Endothelial cell of umbilical vein (primary cell): ENCODE results near the gene SLC23A2. TPM values are rescaled to one million over a fixed set of nuclear protein-coding genes. Genes with fewer than 3 reads are reported as not detected.

Experiments used
- BruUV-seq: library from RNA; stranded (reverse); fragments of 400-500 nt; replicated peaks from 2 replicates; lab custom pipeline; 2021; lab: Mats Ljungman, UMichigan
- CTCF ChIA-PET: fragments of 300-600, 350-600 bp; sonication (Branson Sonifier 250); formaldehyde crosslinking; loops from one replicate; lab custom pipeline; 2021; ENCODE audit warnings: antibody characterized with exemption, inconsistent platforms; lab: Charles Lee
- POLR2A ChIA-PET: fragments of 300-600, 350-600 bp; sonication (Branson Sonifier 250); formaldehyde crosslinking; loops from one replicate; lab custom pipeline; 2021; ENCODE audit warnings: antibody characterized with exemption, inconsistent platforms; lab: Charles Lee
- DNase-seq: peaks from one replicate; pipeline ENCODE4 v3.0.0-alpha.2; 2011; ENCODE audit warnings: low read depth, low spot score
- FAIRE-seq: peaks from 2 replicates; lab custom pipeline; 2011; peaks lifted over from hg19 to GRCh38; lab: Jason Lieb, UNC
- H2AFZ ChIP-seq: 2 replicates; pipeline ENCODE4 v1.6.0; 2012; ENCODE audit warnings: low read depth, low read length, control low read depth, inconsistent platforms
- H3K27ac ChIP-seq: 2 replicates; pipeline ENCODE4 v1.5.1; 2011; ENCODE audit warnings: low read depth, mild to moderate bottlenecking, control low read depth, low read length, moderate library complexity; ENCODE audit not compliant: insufficient read depth
- H3K27me3 ChIP-seq, 2 experiments: 2 replicates each; pipeline versions ENCODE4 v1.6.0 to v1.6.1; 2011; ENCODE audit warnings: low read length in 2 of 2, mixed read lengths in 1 of 2; ENCODE audit not compliant: control insufficient read depth in 2 of 2, insufficient read depth in 2 of 2
- H3K36me3 ChIP-seq, 2 experiments: 2 replicates in 1 of 2; 3 replicates in 1 of 2; pipeline ENCODE4 v1.5.1; 2011; ENCODE audit warnings: low read length in 2 of 2, mild to moderate bottlenecking in 1 of 2, moderate library complexity in 1 of 2; ENCODE audit not compliant: control insufficient read depth in 2 of 2, insufficient read depth in 2 of 2; ENCODE audit errors: extremely low read depth in 1 of 2
- H3K4me1 ChIP-seq: 3 replicates; pipeline ENCODE4 v1.5.1; 2011; ENCODE audit warnings: mild to moderate bottlenecking, low read length; ENCODE audit not compliant: control insufficient read depth, insufficient read depth; ENCODE audit errors: extremely low read depth
- H3K4me2 ChIP-seq: 2 replicates; pipeline ENCODE4 v1.6.1; 2011; ENCODE audit warnings: low read length, control low read depth, mixed read lengths; ENCODE audit not compliant: insufficient read depth
- H3K4me3 ChIP-seq, 3 experiments: fragments of 200-600 bp in 1 of 3; sonication (generic), shearing (Covaris generic) in 1 of 3; replicated peaks in 1 of 3; 2 replicates each; pipeline ENCODE4 v1.5.1; 2011 to 2016; ENCODE audit warnings: control low read depth in 3 of 3, low read length in 3 of 3, mild to moderate bottlenecking in 2 of 3, inconsistent platforms in 1 of 3, low read depth in 1 of 3, moderate library complexity in 1 of 3; ENCODE audit not compliant: insufficient read depth in 1 of 3
- H3K79me2 ChIP-seq: 2 replicates; pipeline ENCODE4 v1.6.0; 2012; ENCODE audit warnings: low read length, inconsistent platforms; ENCODE audit not compliant: control insufficient read depth, insufficient read depth
- H3K9ac ChIP-seq: replicated peaks from 2 replicates; pipeline ENCODE3; 2011; ENCODE audit warnings: low read length, control low read depth; ENCODE audit not compliant: insufficient read depth; ENCODE audit errors: extremely low read depth
- H3K9me1 ChIP-seq: replicated peaks from 3 replicates; pipeline ENCODE4 v1.6.0; 2011; ENCODE audit warnings: mild to moderate bottlenecking, low read length; ENCODE audit not compliant: control insufficient read depth, insufficient read depth; ENCODE audit errors: extremely low read depth
- H3K9me3 ChIP-seq: replicated peaks from 2 replicates; pipeline ENCODE4 v1.5.1; 2012; ENCODE audit warnings: low read length, inconsistent platforms; ENCODE audit not compliant: control insufficient read depth, insufficient read depth
- H4K20me1 ChIP-seq: replicated peaks from 2 replicates; pipeline ENCODE3; 2011; ENCODE audit warnings: mild to moderate bottlenecking, low read length; ENCODE audit not compliant: control insufficient read depth, insufficient read depth; ENCODE audit errors: extremely low read depth
- EZH2 ChIP-seq: IDR thresholded peaks from 2 replicates; pipeline ENCODE4 v1.6.1; 2012; ENCODE audit warnings: borderline replicate concordance, low read depth, mild to moderate bottlenecking, moderate library complexity, low read length, inconsistent platforms; ENCODE audit not compliant: severe bottlenecking
- JUN ChIP-seq: IDR thresholded peaks from 2 replicates; pipeline ENCODE4 v1.6.1; 2011; ENCODE audit warnings: borderline replicate concordance, low read depth; ENCODE audit not compliant: insufficient read length, insufficient read depth
- MYC ChIP-seq: IDR thresholded peaks from one replicate; pipeline ENCODE4 v1.6.1; 2011; ENCODE audit warnings: mild to moderate bottlenecking, low read depth, low read length
- POLR2A ChIP-seq: IDR thresholded peaks from 2 replicates; pipeline ENCODE4 v1.6.1; 2012; ENCODE audit warnings: low read depth, mild to moderate bottlenecking, control low read depth, low read length
- POLR2AphosphoS5 ChIP-seq: IDR thresholded peaks from 2 replicates; pipeline ENCODE4 v1.6.1; 2012; ENCODE audit warnings: low read depth, mild to moderate bottlenecking, control low read depth, low read length, moderate library complexity; ENCODE audit not compliant: insufficient read depth
- dilution Hi-C: fragments of 300-500 bp; cut with MboI; formaldehyde crosslinking; loops from one replicate; pipeline ENCODE4 v1.15.0; 2019; ENCODE audit warnings: low sequenced_read_pairs; ENCODE audit not compliant: extremely low pct_ligation_motif_present
- intact Hi-C: fragments of 100-400 bp; cut with micrococcal nuclease; formaldehyde crosslinking; loops from one replicate; pipeline ENCODE4 v1.10.0; 2022
- polyA plus RNA-seq, 4 experiments: library from polyadenylated mRNA; depleted of rRNA in 3 of 4; stranded (reverse) in 3 of 4; unstranded in 1 of 4; fragments of >200 nt; gene quantifications; 2 replicates each; pipeline versions ENCODE4 v1.2.1 to v1.2.3, GENCODE V29; 2011 to 2012; ENCODE audit warnings: missing spikeins in 1 of 4
- total RNA-seq: library from RNA; stranded (reverse); gene quantifications from 2 replicates; pipeline ENCODE4 v1.2.3, GENCODE V29; 2021

Gene SLC23A2
- total and polyA plus RNA-seq, 2 donors (not counting 3 experiments of a cell fraction or from before 2014, with no cell fraction given): 24.4 to 24.5 TPM

DNA sequence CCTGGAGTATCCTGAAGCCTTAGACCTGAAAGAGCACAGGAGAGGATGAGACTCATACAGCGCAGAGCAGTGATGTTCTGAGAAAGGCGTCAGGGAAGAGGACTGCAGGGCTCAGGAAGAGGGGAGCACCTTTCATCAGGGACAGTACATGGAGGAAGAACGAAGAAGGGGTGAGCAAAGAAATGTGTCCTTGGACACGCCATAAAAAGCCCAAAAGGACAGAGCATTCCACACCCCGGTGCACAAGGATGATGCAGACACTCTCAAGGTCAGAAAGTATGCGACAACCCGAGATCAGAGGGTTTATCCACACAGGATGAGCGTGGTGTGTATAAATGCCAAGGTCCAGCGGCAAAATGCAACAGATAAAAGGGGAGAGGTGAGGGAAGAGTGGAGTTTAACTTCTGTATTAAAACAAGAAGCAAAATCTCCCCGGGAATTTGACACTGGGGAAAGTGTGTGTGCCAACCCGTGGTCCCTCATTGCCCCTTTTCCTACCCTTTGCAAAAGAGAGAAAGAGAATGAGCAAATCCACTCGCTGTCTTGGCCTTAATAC is 64.4 kb downstream of the SLC23A2 start:
- H3K9me1 ChIP-seq: no peaks in the 10 kb centered on the region
- dilution Hi-C loops: no loop called here
- no peaks in the 10 kb centered on the region for H3K36me3 ChIP-seq
- DNase-seq (no peak), FAIRE-seq (no peak)
- H3K4me2 ChIP-seq: no peak overlapping the region
- no peak overlapping the region for H3K9ac ChIP-seq
- H3K27me3 ChIP-seq: no peaks in the 10 kb centered on the region
- ChIA-PET CTCF (interaction anchor here (1.1 kb wide), 1 partner anchor 19 kb away, joined by 4 read pairs; no protein-coding TSS in a partner anchor), POLR2A (no interaction called here)
- no peak overlapping the region for H3K27ac ChIP-seq
- no peak overlapping the region for H3K4me3 ChIP-seq
- BruUV-seq: no TSS peak
- H3K9me3 ChIP-seq: no peaks in the 10 kb centered on the region
- H3K4me1 ChIP-seq: no peaks in the 10 kb centered on the region
- intact Hi-C loops: no loop called here
- no peak overlapping the region for H2AFZ ChIP-seq
- no peaks in the 10 kb centered on the region for H4K20me1 ChIP-seq
- TF ChIP-seq POLR2AphosphoS5 (no peak), MYC (no peak), POLR2A (no peak), JUN (no peak)
- H3K79me2 ChIP-seq: no peaks in the 10 kb centered on the region

DNA sequence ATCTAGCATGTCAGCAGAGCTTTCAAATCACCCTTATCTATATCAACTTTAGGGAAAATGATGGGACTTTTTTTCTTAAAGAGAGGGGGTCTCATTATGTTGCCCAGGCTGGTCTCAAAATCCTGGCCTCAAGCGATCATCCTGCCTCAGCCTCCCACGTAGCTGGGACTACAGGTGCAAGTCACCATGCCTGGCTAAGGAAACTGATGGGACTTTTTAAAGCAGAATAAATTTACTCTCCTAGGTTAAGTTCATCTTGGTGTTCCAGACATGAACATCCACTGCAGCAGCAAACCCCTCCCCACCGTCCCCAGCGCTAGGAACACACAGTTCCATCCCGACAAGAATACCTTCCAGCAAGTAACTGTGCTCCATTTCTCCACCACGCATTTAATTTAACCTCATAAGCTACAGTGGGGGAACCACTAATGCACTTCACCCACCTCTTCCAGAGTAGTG is 64.9 kb downstream of the SLC23A2 start:
- FAIRE-seq (no peak), DNase-seq (no peak)
- POLR2A ChIA-PET: no interaction called here
- TF ChIP-seq EZH2: no peak
- Histone ChIP-seq H3K36me3 (no peaks in the 10 kb centered on the region), H3K4me1 (no peaks in the 10 kb centered on the region), H3K9me1 (no peaks in the 10 kb centered on the region), H3K27me3 (no peaks in the 10 kb centered on the region), H3K4me2 (no peak overlapping the region), H3K79me2 (no peaks in the 10 kb centered on the region), H3K4me3 (no peak overlapping the region), H3K9ac (no peak overlapping the region), H3K9me3 (no peaks in the 10 kb centered on the region), H2AFZ (no peak overlapping the region), H4K20me1 (no peaks in the 10 kb centered on the region), H3K27ac (no peak overlapping the region)
- intact Hi-C loops (no loop called here), dilution Hi-C loops (no loop called here)
- CTCF ChIA-PET: no interaction called here
- no TSS peak for BruUV-seq
